NT2/D1 (cell line): ENCODE data around the gene NIT2.

Source experiments
- DNase-seq: peaks from one replicate; pipeline ENCODE4 v3.0.0-alpha.2; 2011; ENCODE audit warnings: low read depth, low spot score
- H3K27me3 ChIP-seq: 2 replicates; pipeline ENCODE4 v1.6.0; 2011; ENCODE audit warnings: mild to moderate bottlenecking; ENCODE audit not compliant: insufficient read length, insufficient read depth
- H3K36me3 ChIP-seq: 2 replicates; pipeline ENCODE4 v1.6.1; 2011; ENCODE audit warnings: mild to moderate bottlenecking, low read length, mixed read lengths; ENCODE audit not compliant: insufficient read depth, insufficient read length
- H3K4me1 ChIP-seq: 2 replicates; pipeline ENCODE4 v1.5.1; 2011; ENCODE audit not compliant: insufficient read depth, insufficient read length
- H3K4me3 ChIP-seq: 2 replicates; pipeline ENCODE4 v1.5.1; 2011; ENCODE audit warnings: low read depth; ENCODE audit not compliant: insufficient read length
- H3K9ac ChIP-seq: 2 replicates; pipeline ENCODE4 v1.6.0; 2011; ENCODE audit warnings: low read depth; ENCODE audit not compliant: insufficient read length
- H3K9me3 ChIP-seq: 2 replicates; pipeline ENCODE4 v1.5.1; 2011; ENCODE audit warnings: mild to moderate bottlenecking, low read length; ENCODE audit not compliant: insufficient read depth
- SUZ12 ChIP-seq: IDR thresholded peaks from 2 replicates; pipeline ENCODE4 v1.6.1; 2011; ENCODE audit not compliant: insufficient read length, insufficient read depth; ENCODE audit errors: extremely low read depth
- YY1 ChIP-seq: IDR thresholded peaks from 2 replicates; pipeline ENCODE4 v1.6.1; 2011; ENCODE audit not compliant: insufficient read length, insufficient read depth
- ZNF274 ChIP-seq: IDR thresholded peaks from 2 replicates; pipeline ENCODE4 v1.6.1; 2011; ENCODE audit warnings: mild to moderate bottlenecking, low read depth, low read length

The NIT2 gene

GRCh38 chr3:100334488-100335351 is at the start of gene NIT2:
Gene NIT2 (plus strand): TSS chr3:100334757. CDS start chr3:100334792, 35 bp downstream.
- Histone ChIP-seq H3K9me3 (no peaks in the 10 kb centered on the region), H3K9ac (peak within 1 kb of the TSS; percentile 92), H3K4me1 (peaks cover 6% of the 10 kb centered on the region), H3K4me3 (peak within 1 kb of the TSS; percentile 84), H3K36me3 (peaks cover 15% of the 10 kb centered on the region), H3K27me3 (peaks cover 18% of the 10 kb centered on the region)
- DNase-seq, result peak; percentile 85
- no peak for TF ChIP-seq SUZ12
- TF ChIP-seq ZNF274, result no peak
- TF ChIP-seq YY1, result no peak

- TF ChIP-seq YY1, result no peak
- TF ChIP-seq SUZ12, result no peak
- TF ChIP-seq ZNF274, result no peak
- Histone ChIP-seq H3K4me1 (no peaks in the 10 kb centered on the region), H3K36me3 (peaks cover 55% of the 10 kb centered on the region), H3K9me3 (no peaks in the 10 kb centered on the region), H3K9ac (no peak overlapping the region), H3K4me3 (no peak overlapping the region), H3K27me3 (no peaks in the 10 kb centered on the region)
- no peak for DNase-seq
Measured at GRCh38 chr3:100288288-100288894, 46.2 kb upstream of the NIT2 start.

- TF ChIP-seq SUZ12 (no peak), YY1 (no peak)
Measured at GRCh38 chr3:100289339-100289738, 45.2 kb upstream of the NIT2 start.

GRCh38 chr3:100295089-100295488 is 39.5 kb upstream of the NIT2 start:
- TF ChIP-seq SUZ12 (no peak), ZNF274 (no peak), YY1 (no peak)
- Histone ChIP-seq H3K27me3 (no peaks in the 10 kb centered on the region), H3K36me3 (peaks cover 68% of the 10 kb centered on the region), H3K4me3 (no peak overlapping the region), H3K9ac (no peak overlapping the region), H3K9me3 (no peaks in the 10 kb centered on the region), H3K4me1 (no peaks in the 10 kb centered on the region)
- no peak for DNase-seq

More at GRCh38 chr3:100289339-100289738, 45.2 kb upstream of the NIT2 start:
- Histone ChIP-seq H3K9ac (no peak overlapping the region), H3K27me3 (no peaks in the 10 kb centered on the region), H3K9me3 (no peaks in the 10 kb centered on the region), H3K4me3 (no peak overlapping the region), H3K36me3 (peaks cover 50% of the 10 kb centered on the region), H3K4me1 (no peaks in the 10 kb centered on the region)
- DNase-seq, result no peak

GRCh38 chr3:100297784-100298183 is 36.8 kb upstream of the NIT2 start:
- TF ChIP-seq ZNF274 (no peak), YY1 (no peak), SUZ12 (no peak)
- Histone ChIP-seq H3K9ac (no peak overlapping the region), H3K27me3 (no peaks in the 10 kb centered on the region), H3K4me1 (no peaks in the 10 kb centered on the region), H3K4me3 (no peak overlapping the region), H3K36me3 (peaks cover 60% of the 10 kb centered on the region), H3K9me3 (no peaks in the 10 kb centered on the region)
- no peak for DNase-seq

- Histone ChIP-seq H3K36me3 (peaks cover 56% of the 10 kb centered on the region), H3K9me3 (no peaks in the 10 kb centered on the region), H3K9ac (no peak overlapping the region), H3K4me3 (no peak overlapping the region), H3K4me1 (no peaks in the 10 kb centered on the region), H3K27me3 (no peaks in the 10 kb centered on the region)
- TF ChIP-seq YY1, result no peak
- no peak for TF ChIP-seq ZNF274
- no peak for TF ChIP-seq SUZ12
- no peak for DNase-seq
Measured at GRCh38 chr3:100299016-100299415, 35.5 kb upstream of the NIT2 start.

- Histone ChIP-seq H3K9me3 (no peaks in the 10 kb centered on the region), H3K36me3 (peaks cover 58% of the 10 kb centered on the region), H3K27me3 (no peaks in the 10 kb centered on the region), H3K4me3 (no peak overlapping the region), H3K9ac (no peak overlapping the region), H3K4me1 (no peaks in the 10 kb centered on the region)
- DNase-seq, result no peak
- TF ChIP-seq SUZ12 (no peak), ZNF274 (no peak), YY1 (no peak)
Measured at GRCh38 chr3:100306695-100307094, 27.9 kb upstream of the NIT2 start.
